IPS DF 4.7 (cell line): ENCODE measurements around the gene SPATA20.

Experiments
- DNase-seq: peaks from one replicate; pipeline ENCODE4 v3.0.0-alpha.2; 2013; ENCODE audit warnings: low spot score; ENCODE audit errors: extremely low read depth

Gene SPATA20

DNA sequence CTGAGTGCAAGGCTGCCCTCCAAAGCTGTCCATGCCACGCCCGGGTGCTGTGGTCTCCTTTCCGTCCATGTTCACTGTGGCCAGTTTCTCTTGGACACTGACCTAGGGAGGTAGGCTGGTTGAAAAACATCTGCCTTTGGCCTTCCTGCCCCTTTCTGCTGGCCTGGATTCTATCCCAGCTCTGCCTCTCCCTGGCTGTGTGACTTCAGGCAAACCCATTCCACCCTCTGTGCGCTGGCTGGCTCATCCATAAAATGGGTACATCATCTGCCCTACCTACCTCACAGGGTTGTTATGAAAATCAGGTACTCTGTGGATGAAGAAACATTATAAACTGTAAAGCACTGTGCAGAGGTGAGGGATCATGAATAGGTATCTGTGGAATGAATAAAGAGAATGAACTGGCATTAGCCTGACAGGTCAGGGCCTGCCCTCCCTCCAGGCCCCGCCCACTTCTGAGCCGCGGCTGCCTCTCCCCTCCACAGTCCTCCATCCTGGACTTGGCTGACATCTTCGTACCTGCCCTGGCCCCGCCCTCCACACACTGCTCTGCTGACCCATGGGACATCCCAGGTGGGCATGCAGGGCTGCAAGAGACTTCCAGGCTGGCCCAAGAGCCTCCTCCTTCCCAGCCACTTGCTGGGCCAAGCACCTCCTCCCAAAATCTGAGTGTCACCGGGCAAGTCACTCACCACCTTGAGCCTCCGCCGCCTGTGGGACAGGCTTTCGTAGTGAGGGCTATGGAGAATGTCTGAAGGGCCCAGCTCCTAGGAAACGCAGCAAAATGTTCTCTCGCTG lies 7.0 kb upstream of the SPATA20 start:
- DNase-seq, result no peak

DNA sequence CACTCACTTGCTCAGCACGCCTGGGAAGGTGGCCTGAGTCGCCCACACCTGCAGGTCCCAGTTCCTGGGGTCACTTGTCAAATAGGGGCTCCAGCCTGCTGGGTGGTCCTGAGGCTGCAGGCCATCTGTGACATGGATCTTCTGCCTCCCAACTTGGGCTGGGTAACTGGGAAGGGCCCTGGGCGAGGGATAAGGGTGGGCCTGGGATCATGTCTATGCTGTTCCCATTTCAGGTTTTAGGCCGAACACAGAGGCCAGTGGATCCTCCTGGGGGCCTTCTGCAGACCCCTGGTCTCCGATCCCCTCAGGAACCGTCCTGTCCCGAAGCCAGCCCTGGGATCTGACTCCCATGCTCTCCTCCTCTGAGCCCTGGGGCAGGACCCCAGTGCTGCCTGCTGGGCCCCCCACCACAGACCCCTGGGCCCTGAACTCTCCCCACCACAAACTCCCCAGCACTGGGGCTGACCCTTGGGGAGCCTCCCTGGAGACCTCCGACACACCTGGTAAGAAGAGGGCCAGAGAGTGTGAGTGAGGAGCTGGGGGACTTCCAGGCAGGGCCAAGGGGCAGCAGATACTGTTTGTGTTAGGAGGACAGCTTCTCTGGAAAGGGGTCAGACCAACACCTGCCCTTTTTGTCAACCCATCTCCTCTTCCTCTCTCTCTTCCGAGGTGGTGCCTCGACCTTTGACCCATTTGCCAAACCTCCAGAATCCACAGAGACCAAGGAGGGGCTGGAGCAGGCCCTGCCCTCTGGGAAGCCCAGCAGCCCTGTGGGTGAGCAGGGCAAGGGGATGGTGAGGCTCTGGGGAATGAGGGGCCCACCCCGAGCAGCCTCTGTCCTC lies 6.2 kb upstream of the SPATA20 start:
- no peak for DNase-seq

DNA sequence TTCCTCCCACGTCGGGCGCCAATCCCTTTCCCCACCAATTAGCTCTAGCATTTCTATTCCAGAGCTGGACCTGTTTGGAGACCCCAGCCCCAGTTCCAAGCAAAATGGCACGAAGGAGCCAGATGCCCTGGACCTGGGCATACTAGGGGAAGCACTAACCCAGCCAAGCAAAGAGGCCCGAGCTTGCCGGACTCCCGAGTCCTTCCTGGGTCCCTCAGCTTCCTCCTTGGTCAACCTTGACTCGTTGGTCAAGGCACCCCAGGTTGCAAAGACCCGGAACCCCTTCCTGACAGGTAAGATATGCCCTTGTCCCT lies 5.6 kb upstream of the SPATA20 start:
- no peak for DNase-seq

DNA sequence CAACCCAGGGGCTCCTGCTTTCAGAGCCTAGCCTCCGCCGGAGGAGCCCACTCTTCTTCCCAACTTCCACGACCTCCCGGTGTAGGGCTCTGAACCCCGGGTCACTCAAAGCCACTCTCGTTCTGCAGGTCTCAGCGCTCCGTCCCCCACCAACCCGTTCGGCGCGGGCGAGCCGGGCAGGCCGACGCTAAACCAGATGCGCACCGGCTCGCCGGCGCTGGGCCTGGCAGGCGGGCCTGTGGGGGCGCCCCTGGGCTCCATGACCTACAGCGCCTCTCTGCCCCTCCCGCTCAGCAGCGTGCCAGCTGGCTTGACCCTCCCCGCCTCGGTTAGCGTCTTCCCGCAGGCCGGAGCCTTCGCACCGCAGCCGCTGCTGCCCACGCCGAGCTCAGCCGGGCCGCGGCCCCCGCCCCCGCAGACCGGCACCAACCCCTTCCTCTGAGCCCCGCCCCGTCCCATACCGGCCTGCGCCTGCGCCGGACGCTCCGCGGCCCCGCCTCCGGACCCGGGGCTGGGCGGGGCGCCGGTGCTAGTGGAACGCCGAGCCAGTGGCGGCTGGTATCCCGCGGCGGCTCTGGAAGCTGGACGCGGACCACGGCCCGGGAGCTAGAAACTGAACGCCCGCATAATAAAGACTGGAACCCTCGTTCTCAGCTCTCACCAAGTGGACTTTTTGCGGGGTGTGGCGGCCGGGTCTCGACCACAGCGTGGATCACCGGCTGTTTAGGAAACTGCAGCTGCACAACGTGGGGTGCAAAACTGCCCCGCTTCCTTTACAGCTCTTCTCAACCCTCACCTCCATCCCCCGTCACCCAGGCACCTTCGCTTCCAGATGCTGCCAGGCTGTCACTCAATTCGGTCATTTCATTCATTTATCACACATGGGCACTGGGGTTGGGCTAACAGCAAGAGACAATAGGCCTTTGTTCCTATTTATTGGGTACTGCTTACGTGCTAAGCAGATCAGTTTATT lies 5.0 kb upstream of the SPATA20 start:
- no peak for DNase-seq

DNA sequence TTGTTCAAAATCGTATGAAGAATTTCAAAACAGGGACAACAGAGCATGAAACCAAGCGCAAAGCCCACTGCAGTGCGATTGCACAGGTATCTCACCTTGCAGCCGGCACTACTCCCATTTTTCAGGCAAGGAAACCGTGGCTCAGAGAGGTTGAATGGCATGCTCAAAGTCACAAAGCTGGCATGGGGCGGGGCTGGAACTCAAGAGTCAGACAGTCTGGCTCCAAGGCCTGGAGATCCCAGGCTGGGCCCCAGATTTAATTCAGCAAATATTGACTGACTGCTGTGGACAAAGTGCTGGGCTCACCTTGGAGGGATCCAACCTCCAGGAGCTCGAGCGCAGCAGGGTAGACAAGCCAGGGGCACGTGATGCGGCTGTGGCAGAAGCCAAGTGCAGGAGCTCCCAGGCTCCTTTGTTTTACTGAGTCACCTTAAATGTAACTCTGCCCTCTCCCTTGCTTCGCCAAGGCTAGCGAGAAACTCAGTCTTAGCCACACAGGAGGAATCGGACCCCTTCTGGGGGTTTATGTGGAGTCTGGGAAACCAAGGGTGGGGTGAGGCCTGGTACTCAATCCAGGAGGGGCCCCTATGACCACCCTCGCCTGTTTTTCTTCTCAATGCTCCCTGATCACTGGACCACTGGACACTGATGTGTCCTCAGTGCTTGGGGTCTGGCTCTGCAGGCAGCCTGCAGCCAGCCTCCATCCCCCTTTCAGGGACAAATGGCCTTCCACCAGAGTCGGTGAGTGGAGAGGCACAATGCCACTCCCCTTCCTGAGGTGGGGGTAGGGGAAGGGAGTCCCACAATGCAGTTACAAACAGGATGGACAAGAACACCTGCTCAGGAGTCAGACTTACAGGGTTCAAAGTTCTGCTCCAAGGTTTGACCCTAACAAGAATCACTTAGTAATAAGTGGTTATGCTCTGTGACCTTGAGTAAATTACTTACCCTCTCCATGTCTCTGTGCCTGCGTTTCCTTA lies 3.9 kb upstream of the SPATA20 start:
- DNase-seq, result no peak

DNA sequence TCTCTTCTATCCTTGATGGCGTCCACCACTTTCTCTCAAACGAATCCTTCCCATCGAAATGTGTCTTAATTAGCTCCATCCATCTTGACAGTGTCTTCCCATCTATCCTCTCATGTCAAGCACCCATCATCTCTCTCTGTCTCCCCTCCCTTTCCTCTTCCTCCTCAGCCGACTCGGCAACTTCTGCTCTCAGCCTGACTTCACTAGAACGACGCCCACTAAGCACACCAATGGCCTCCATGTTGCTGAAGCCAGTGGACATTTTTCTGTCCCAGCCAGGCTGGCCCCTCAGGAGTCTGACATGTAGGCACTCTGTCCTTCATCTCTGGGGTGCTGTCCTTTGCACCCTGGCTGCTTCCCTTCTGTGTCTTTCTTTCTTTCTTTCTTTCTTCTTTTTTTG lies 2.5 kb upstream of the SPATA20 start:
- DNase-seq, result no peak

DNA sequence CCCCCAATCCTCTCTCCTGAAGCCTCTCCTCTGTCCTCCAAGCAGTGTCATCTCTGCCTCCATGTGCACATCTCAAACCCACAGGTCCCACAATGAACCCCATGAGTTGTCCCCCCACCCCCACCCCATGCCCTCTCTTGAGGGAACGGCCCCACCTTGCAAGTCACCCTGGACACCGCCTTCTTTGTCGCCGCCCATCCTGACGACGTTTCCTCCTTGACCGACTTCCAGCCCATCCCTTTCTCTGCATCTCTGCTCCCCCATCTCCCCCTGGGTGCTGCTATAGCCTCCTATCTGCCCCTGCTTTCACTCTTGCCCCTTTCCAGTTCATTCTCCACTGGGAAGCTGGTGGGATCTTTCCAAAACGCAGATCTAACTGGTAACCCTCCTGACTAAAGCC lies 1.7 kb upstream of the SPATA20 start:
- DNase-seq, result no peak

DNA sequence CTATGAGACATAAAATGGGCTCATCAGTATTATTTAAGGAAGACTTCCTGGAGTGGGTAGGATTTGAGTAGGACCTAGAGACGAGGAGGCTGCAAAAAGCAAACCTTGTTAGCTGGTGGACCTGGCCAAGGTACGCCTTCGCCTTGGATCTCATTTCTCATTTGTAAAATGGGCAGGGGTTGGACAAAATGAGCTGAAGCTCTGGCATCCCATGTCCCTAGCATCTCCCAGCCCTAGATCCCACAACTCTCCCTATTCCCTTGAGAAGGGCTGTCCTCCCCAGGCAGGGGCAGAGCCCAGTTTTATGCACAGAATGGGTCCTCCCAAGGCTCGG lies 306 bp upstream of the SPATA20 start:
- no peak for DNase-seq

DNA sequence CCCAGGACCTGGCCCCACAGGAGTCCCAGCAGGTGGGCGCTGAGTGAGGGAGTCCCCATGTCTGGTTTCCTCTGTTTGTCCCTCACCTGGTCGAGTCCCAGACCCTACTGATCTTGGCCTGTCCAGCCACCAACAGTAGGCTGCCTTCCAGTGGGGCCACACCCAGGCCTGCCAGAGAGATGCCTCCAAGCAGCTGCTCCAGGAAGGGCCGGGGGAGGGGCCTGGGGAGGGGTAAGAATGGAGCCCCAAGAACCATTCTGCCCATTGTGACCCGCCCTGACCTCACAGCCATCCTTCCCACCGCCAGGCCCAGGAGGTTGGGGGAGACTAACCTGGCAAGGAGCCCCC lies 736 bp downstream of the SPATA20 start:
- DNase-seq, result no peak

DNA sequence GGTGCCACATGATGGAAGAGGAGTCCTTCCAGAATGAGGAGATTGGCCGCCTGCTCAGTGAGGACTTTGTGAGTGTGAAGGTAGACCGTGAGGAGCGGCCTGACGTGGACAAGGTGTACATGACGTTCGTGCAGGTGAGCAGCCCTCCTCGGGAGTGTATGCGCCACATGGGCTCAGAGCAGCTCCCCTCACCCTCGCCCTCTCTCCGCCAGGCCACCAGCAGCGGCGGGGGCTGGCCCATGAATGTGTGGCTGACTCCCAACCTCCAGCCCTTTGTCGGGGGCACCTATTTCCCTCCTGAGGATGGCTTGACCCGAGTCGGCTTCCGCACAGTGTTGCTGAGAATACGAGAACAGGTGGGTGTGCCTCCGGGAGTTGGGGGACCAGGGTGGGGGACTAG lies 1.9 kb downstream of the SPATA20 start:
- DNase-seq, result no peak

DNA sequence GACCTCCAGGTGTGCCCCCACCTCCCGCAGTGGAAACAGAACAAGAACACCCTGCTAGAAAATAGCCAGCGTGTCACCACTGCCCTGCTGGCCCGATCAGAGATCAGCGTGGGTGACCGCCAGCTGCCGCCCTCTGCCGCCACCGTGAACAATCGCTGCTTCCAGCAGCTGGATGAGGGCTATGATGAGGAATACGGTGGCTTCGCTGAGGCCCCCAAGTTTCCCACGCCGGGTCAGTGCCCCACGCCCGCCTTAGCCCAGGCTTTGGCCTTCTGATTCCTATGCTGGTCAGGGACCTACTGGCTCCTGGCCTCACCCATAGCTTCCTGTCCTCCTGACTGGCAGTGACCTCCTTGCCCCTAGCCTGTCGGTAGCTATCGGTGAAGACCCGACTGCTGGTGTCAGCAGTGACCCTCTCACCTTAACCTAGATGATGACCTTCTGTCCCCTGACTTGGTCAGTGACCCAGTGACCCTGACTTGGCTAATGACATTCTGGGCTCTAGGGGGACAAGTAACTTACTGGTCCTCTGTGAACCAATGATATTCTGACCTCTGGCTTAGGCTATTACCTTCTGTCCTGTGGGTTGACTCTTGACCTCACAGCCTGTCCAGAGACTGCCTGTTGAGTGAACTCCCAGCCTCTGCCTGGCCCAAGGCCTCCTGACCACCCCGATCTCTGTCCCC lies 2.4 kb downstream of the SPATA20 start:
- DNase-seq, result no peak

DNA sequence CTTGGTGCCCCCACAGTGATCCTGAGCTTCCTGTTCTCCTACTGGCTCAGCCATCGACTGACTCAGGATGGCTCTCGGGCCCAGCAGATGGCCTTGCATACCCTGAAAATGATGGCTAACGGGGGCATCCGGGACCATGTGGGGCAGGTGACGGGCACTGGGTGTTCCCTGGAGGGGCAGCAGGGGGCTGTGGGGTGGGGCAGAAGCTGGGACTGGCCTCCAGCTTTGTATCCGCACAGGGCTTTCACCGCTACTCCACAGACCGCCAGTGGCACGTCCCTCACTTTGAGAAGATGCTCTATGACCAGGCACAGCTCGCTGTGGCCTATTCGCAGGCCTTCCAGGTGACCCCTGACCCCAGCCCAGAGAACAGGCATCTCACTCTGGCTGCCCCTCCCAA lies 3.0 kb downstream of the SPATA20 start:
- DNase-seq, result no peak

DNA sequence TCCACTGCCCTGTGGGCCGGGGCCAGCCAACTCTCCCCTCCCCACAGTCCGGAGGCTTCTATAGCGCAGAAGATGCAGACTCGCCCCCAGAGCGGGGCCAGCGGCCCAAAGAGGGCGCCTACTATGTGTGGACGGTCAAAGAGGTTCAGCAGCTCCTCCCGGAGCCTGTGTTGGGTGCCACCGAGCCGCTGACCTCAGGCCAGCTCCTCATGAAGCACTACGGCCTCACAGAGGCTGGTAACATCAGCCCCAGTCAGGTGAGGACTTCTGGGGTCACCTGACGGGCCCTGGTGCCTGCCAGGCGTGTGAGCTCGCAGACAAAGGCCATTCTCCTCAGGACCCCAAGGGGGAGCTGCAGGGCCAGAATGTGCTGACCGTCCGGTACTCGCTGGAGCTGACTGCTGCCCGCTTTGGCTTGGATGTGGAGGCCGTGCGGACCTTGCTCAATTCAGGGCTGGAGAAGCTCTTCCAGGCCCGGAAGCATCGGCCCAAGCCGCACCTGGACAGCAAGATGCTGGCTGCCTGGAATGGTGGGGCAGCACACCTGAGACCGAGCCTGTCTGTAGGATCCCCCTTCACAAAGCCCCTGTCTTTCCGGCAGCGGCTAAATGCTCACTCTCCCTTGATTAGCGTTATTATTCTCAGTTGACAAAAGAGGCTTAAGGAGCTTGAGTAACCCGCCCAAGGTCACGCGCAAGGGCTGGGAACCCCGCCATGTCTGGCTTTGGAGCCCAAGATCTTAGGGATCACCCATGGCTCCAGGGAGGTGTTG lies 3.9 kb downstream of the SPATA20 start:
- DNase-seq, result no peak

DNA sequence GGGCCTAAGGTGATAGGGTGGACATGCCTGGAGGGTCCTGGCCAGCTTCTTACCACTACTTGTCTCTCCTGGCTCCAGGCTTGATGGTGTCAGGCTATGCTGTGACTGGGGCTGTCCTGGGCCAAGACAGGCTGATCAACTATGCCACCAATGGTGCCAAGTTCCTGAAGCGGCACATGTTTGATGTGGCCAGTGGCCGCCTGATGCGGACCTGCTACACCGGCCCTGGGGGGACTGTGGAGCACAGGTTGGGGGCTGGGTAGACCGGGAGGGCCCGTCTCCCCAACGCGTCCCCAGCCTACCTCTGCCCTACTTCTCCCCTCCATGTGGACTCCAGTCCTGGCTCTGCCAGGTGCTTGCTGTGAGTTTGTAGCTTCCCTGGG lies 4.5 kb downstream of the SPATA20 start:
- no peak for DNase-seq

DNA sequence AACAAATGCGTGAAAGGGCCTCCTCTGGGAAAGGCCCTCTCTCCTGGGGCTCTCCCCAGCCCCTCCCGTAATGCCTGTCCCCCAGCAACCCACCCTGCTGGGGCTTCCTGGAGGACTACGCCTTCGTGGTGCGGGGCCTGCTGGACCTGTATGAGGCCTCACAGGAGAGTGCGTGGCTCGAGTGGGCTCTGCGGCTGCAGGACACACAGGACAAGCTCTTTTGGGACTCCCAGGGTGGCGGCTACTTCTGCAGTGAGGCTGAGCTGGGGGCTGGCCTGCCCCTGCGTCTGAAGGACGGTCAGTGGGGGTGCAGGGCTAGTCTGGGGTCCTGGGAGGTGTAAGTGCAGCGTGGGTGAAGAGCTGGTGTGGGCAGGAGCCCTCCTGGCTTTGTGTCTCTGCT lies 4.9 kb downstream of the SPATA20 start:
- no peak for DNase-seq

DNA sequence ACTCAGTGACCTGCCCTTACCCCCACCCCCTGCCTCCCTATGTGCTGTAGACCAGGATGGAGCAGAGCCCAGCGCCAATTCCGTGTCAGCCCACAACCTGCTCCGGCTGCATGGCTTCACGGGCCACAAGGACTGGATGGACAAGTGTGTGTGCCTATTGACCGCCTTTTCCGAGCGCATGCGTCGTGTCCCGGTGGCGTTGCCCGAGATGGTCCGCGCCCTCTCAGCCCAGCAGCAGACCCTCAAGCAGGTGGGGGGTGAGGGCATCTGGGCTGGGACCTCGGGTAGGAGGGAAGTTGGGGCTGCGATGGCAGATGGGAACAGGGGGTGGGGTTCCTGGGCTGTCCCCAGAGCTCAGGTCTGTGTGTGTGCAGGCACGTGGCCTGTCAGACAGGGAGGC lies 7.2 kb downstream of the SPATA20 start:
- DNase-seq, result no peak

DNA sequence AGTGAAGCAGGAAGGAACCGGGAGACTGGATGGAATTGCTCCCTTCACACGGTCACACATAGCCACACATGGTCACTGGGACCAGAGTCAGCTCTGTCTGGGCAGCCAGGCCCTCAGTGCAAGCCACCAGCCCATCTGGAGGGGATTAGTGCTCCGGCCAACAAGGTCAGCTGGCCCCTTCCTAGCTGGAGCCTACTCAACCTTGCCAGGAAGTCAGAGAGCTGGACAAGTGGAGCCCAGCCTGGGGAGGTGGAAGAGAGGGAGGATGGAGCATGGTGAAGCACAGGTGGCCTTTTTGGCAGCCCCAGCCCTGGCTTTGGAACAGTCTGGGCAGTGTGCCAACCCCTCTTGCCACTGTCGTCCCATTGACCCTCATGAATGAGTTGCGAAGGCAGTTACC lies 9.8 kb downstream of the SPATA20 start:
- no peak for DNase-seq

DNA sequence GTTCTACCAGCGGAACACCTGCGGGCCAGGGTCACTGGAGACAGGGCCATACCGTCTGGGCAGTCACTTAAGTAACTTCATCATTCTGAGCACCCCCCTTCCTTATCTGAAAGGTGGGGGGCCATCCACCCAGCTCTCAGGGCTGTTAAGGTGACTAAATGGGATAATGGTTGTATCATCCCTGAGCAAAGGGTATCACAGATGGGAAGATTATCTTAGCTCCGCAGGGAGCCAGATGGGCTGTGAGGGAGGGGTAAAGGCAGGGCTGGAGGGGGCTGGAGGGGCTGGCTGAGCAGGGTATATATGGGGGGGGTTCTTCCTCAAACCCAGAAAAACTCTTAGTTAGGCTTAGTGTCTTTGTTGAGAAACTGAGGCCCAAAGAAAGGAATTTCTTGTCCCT lies 10.7 kb downstream of the SPATA20 start:
- DNase-seq, result no peak

DNA sequence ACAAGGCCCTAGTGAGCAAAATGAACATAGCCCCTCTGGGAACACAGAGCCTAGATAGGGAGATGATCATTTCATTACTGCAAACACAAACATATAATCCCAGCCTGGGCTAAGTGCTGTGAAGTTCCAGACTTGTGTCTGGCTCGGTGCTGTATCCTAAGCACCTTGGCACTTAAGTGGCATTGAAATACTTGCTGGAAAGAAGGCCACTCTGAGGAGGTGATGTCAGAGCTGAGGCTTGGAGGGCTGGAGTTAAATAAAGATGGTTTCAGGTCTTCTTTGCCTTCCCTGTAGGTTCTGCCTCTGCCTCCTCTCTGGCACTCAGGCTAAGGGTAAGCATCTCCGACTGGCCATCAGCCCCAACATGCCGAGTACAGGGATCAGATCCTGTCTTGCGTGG lies 11.1 kb downstream of the SPATA20 start:
- no peak for DNase-seq

DNA sequence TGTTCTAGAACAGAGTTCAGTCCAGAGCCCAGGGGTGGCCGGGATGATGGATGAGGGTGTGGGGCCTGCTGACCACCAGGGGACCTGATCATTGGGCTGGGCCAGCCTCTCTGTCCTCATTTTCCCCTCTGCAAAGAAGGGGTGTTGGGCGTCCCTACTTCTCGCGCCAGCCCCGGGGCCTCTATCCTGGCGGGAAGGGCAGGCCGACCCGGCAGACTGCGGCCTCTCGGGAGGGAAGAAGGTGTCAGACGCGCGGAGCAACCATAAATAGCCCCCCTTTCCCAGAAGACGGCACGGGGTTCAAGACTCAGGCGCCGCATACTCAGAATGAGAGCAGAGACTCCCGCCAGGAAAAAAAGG lies 11.6 kb downstream of the SPATA20 start:
- no peak for DNase-seq
